ENCODE data around the gene LDLRAD3.

DNA sequence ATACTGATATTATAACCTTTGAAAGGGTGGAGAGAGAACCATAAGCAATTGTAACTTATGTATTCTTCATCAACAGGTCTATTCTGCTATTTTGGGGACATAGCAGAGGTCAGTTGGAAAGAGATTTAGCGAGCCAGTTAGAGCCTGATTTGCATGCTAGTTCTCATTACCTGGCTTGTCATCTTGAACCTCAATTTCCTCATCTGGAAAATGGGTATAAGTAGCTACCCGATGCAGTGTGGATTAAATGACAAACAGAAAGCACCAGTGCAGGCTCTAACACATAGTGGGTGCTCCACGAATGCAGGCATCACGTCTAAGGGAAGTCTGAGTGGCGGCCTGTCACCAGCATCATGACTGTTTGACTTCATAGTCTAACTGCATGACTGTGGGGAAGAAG is 67.7 kb downstream of the LDLRAD3 start:
- TF ChIP-seq, protein P1, sequence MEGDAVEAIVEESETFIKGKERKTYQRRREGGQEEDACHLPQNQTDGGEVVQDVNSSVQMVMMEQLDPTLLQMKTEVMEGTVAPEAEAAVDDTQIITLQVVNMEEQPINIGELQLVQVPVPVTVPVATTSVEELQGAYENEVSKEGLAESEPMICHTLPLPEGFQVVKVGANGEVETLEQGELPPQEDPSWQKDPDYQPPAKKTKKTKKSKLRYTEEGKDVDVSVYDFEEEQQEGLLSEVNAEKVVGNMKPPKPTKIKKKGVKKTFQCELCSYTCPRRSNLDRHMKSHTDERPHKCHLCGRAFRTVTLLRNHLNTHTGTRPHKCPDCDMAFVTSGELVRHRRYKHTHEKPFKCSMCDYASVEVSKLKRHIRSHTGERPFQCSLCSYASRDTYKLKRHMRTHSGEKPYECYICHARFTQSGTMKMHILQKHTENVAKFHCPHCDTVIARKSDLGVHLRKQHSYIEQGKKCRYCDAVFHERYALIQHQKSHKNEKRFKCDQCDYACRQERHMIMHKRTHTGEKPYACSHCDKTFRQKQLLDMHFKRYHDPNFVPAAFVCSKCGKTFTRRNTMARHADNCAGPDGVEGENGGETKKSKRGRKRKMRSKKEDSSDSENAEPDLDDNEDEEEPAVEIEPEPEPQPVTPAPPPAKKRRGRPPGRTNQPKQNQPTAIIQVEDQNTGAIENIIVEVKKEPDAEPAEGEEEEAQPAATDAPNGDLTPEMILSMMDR (IDR thresholded peaks at IDR 0.05; ENCODE audit: low read depth, low read length) = no peak
- no peak for TF ChIP-seq EZH2phosphoT487 (IDR thresholded peaks at IDR 0.05; ENCODE audit: low read depth)
